ENCODE data around the gene RFNG. TPM values are rescaled to one million over a fixed set of nuclear protein-coding genes. Genes with fewer than 3 reads are reported as not detected.

The RFNG gene
- total RNA-seq, 2 experiments from 2014 or later = 16.7 to 18.3 TPM

GRCh38 chr17:82022981-82023446 is 28.6 kb downstream of the RFNG start, which contains the start of gene LRRC45:
TSS of gene LRRC45 (plus strand) at chr17:82023305. CDS start at chr17:82023644, 339 bp downstream.
- ChIA-PET CTCF (interaction anchor here (1.0 to 4.2 kb wide), 6 partner anchors 9 to 63 kb away, joined by 3 to 66 read pairs (median 6); partner anchors contain the start of genes DCXR and NOTUM), POLR2A (interaction anchor here (0.6 to 2.3 kb wide), 6 partner anchors 15 to 91 kb away, joined by 3 to 8 read pairs (median 3); partner anchors contain the start of genes DCXR and PYCR1)

DNA sequence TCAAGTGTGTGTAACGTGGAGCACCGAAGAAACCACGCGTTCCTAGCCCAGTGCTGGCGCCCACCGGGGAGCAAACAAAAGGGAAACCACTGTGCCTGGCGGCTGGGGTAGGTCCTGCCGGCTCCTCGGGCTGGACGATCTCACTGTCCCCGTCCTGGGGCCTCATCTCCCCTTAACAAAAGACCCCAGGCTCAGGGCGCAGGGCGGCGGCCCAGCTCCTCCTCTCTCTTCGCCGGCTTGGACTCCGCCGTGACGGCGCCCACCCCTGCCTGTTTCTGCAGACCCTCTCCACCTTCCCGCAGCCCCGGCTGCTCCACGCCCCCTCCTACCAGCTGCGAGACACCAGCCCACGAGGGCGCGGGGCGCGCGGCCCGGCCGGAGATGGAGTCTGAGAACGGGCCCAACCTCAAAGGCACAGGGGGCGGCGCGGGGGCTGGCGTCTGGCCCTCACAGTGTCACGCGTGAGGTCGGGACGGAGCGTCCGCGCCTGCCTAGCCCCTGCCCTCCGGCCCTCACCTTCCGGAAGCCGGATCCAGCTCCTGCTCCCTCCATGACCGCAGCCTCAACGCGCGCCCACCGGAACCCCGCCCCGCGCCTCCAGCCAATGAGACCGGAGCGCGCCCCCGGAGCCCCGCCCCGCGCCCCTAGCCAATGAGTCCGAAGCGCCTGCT is 29.2 kb downstream of the RFNG start, which contains the start of gene CENPX:
Gene CENPX, minus strand, starts transcription at position 569 of the 671 bp plus-strand sequence. Its CDS starts 17 bp downstream, at position 552.
- ChIA-PET POLR2A (interaction anchor here (0.6 to 2.3 kb wide), 8 partner anchors 15 to 311 kb away, joined by 3 to 8 read pairs (median 4); partner anchors contain the start of genes DCXR and PYCR1), CTCF (interaction anchor here (0.6 to 4.2 kb wide), 13 partner anchors 7 to 189 kb away, joined by 3 to 66 read pairs (median 4); partner anchors contain the start of genes MCRIP1 and NOTUM)

GRCh38 chr17:82021900-82022309 is 29.7 kb downstream of the RFNG start:
- CTCF ChIA-PET = interaction anchor here (0.6 to 4.2 kb wide), 17 partner anchors 8 to 188 kb away, joined by 3 to 66 read pairs (median 4); partner anchors contain the start of genes MCRIP1 and NOTUM
- POLR2A ChIA-PET = interaction anchor here (1.0 to 2.3 kb wide), 5 partner anchors 16 to 311 kb away, joined by 3 to 8 read pairs (median 5); partner anchors contain the start of gene DCXR

GRCh38 chr17:82021107-82021899 is 30.3 kb downstream of the RFNG start:
- CTCF ChIA-PET = interaction anchor here (0.6 to 4.2 kb wide), 20 partner anchors 9 to 357 kb away, joined by 3 to 66 read pairs (median 4); partner anchors contain the start of genes DCXR, MCRIP1 and NOTUM
- POLR2A ChIA-PET = interaction anchor here (1.0 to 2.3 kb wide), 2 partner anchors 62 to 78 kb away, joined by 4 to 8 read pairs; no protein-coding TSS in a partner anchor

DNA sequence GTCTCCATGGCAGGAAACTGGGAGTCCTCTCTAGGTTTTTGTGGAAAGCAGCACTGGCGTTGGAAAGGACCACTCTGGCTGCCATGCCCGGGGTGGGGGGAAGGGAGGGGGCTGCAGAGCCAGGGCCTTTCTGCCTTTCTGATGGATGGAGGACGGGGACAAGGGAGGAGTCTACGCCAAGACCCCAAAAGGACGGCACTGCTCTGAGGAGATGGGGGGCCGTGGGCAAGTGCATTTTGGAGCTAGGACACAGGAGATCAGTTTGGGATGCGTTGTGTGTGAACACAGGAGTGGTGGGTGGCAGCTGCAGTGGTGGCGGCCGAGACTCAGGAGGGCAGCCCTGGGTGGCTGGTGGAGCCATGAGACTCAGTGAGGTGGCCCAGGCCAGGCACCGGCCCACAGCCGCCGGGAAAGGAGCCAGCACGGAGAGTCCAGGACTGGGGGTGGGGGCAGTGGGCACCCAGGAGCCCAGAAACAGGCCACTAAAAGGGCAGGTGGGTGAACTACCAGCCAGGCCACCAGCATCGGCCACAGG is 31.0 kb downstream of the RFNG start:
- ChIA-PET CTCF (interaction anchor here (0.9 to 4.2 kb wide), 20 partner anchors 9 to 137 kb away, joined by 3 to 66 read pairs (median 4); partner anchors contain the start of genes DCXR, GPS1 and NOTUM), POLR2A (interaction anchor here (0.7 to 1.0 kb wide), 2 partner anchors 61 to 153 kb away, joined by 3 to 5 read pairs; no protein-coding TSS in a partner anchor)

GRCh38 chr17:82019690-82020571 is 31.7 kb downstream of the RFNG start:
- ChIA-PET CTCF (interaction anchor here (0.6 to 4.2 kb wide), 17 partner anchors 10 to 138 kb away, joined by 3 to 66 read pairs (median 4); partner anchors contain the start of genes FASN, GPS1 and NOTUM), POLR2A (interaction anchor here (0.7 to 1.0 kb wide), 2 partner anchors 60 to 152 kb away, joined by 3 to 5 read pairs; no protein-coding TSS in a partner anchor)

DNA sequence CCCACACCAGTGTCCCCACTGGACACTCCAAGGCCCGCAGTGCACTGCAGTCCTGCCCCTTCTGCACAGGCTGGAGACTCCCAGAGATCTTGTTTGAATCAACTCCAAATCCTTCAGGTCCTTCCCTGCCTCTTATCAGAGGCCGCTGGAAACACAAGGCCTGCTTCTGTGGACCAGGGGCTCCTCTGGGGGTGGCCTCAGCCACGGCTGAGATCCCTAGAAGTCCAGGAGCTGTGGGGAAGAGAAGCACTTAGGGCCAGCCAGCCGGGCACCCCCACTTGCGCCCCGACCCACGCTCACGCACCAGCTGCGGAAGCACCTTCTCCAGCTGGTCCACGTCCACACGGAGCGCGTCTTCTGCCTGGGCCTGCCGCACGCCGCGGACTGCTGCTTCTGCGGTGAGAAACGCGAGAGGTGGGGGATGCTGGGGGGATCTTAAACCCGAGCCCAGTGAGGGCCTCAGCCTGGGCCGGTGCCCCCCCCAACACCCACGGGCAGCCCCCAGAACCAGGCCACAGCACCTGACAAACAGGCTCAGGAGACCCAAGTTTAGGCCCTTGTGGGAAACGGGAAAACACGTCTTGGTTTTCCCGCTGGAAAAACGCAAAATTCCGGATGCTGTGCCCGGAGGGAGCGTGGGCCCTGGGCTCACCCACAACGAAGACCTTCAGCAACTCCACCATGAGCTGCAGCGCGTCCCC is 32.5 kb downstream of the RFNG start:
- ChIA-PET POLR2A (interaction anchor here (1.0 kb wide), 1 partner anchor 60 kb away, joined by 3 read pairs; no protein-coding TSS in a partner anchor), CTCF (interaction anchor here (0.6 to 4.2 kb wide), 14 partner anchors 9 to 138 kb away, joined by 3 to 66 read pairs (median 6); partner anchors contain the start of genes FASN, GPS1 and NOTUM)

DNA sequence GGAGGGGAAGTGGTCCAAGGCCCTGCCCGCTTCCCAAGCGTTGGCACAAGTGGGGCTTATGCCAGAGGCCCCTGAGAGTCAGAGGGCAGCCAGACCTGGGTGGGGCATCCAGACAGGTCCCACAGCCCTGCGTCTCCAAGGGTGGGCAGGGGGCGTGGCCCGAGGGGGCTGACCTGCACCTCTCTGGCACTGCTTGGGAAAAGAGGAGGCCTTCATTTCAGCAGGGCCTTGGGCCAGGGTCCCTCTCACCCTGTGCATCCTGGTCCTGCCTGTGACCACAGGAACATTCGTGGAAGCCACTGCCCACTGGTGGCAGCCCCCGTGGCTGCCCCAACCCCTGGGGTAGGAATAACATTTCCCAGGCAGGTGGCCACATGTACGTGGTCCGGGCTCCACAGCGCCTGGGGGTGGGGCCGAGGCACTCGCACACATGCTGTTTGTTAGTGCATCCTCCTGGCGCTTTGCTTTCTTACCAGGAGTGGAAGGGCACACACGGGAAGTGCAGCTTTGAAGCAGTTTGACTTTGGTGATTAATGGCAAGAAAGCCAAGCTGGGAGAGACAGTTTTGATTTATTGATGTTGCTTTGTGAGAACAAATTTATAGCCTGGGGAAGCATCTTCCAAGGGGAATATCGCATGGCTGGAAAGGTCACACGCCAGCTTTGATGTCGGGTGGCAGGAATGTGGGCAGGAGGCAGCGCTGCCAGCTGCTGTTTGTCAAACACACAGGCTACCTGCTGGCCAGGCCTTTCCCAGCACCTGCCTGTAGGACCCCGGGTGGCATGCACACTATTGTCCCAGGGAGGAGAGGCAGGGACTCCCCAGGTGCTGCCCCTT is 33.2 kb downstream of the RFNG start:
- POLR2A ChIA-PET = no interaction called here
- CTCF ChIA-PET = interaction anchor here (1.8 kb wide), 2 partner anchors 65 to 139 kb away, joined by 4 to 5 read pairs; no protein-coding TSS in a partner anchor

GRCh38 chr17:82017612-82018151 is 33.9 kb downstream of the RFNG start:
- CTCF ChIA-PET = interaction anchor here (1.6 to 2.9 kb wide), 2 partner anchors 58 to 137 kb away, joined by 4 to 10 read pairs; no protein-coding TSS in a partner anchor

GRCh38 chr17:82016875-82017459 is 34.6 kb downstream of the RFNG start:
- ChIA-PET POLR2A (interaction anchor here (1.5 kb wide), 1 partner anchor 19 kb away, joined by 3 read pairs; no protein-coding TSS in a partner anchor), CTCF (interaction anchor here (0.6 to 2.9 kb wide), 3 partner anchors 57 to 137 kb away, joined by 4 to 10 read pairs (median 6); no protein-coding TSS in a partner anchor)

More at GRCh38 chr17:82017612-82018151, 33.9 kb downstream of the RFNG start:
- POLR2A ChIA-PET = no interaction called here

DNA sequence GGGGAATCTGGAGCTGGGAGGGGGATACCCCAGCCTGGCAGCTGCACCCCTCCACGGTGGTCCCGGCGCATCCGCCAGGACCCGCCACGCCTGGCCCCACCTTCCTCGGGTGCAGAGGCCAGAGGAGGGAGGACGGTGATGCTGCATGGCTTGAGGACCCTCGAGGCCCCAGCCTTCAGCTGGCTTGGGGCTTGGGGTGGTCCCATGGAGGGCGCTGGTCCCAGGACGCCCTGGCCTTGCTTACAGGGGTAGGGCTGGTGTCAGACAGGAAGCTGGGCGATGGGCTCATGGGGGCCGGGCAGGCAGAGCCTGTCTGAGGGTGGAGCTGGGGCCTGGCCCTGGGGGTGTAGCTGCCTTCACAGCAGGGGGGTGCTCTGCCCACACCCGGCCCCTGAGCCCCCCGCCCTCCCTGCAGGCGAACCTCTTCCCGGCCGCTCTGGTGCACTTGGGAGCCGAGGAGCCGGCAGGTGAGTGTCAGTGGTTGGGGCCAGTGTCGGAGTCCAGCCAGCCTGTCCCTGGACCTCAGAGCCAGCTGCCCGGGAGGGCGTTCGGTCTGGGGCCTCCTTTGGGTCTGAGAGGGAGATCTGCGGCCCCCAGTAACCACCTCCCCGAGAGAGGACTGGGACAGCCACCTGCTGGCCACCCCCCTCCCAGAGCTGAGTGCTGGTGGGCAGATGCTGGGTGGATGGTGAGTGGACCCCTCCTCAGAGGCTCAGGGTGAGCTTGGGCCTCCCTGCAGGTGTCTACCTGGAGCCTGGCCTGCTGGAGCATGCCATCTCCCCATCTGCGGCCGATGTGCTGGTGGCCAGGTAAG is 35.3 kb downstream of the RFNG start:
- ChIA-PET CTCF (interaction anchor here (1.6 to 2.9 kb wide), 2 partner anchors 57 to 138 kb away, joined by 4 to 10 read pairs; no protein-coding TSS in a partner anchor), POLR2A (interaction anchor here (1.5 kb wide), 1 partner anchor 20 kb away, joined by 3 read pairs; no protein-coding TSS in a partner anchor)

GRCh38 chr17:82015311-82015971 is 36.2 kb downstream of the RFNG start:
- ChIA-PET CTCF (interaction anchor here (2.9 kb wide), 1 partner anchor 56 kb away, joined by 10 read pairs; no protein-coding TSS in a partner anchor), POLR2A (interaction anchor here (1.5 kb wide), 1 partner anchor 21 kb away, joined by 3 read pairs; no protein-coding TSS in a partner anchor)

GRCh38 chr17:82014971-82015310 is 36.7 kb downstream of the RFNG start:
- ChIA-PET POLR2A (no interaction called here), CTCF (interaction anchor here (2.9 kb wide), 1 partner anchor 55 kb away, joined by 10 read pairs; no protein-coding TSS in a partner anchor)

Data from activated CD8-positive, alpha-beta memory T cell treated with anti-CD3 and anti-CD28 coated beads for 36 hours (primary cell).